ENCODE results near the gene TBC1D17. TPM values are rescaled to one million over a fixed set of nuclear protein-coding genes. Genes with fewer than 3 reads are reported as not detected.
A peak's percentile ranks its signal among the peaks of the same experiment; 100 is the strongest.

The TBC1D17 gene
- total RNA-seq, 4 donors from 2014 or later, result 25.1 to 41.9 (median 37.3) TPM

GRCh38 chr19:49913720-49914119 lies 36.2 kb downstream of the TBC1D17 start:
- H3K9me3 ChIP-seq, result no peaks in the 10 kb centered on the region
- ATAC-seq, result no peak
- peak overlapping the region in 1 of 4 donors; percentile 55 for H3K27ac ChIP-seq
- no peaks in the 10 kb centered on the region for H3K27me3 ChIP-seq
- no peak overlapping the region for H3K4me3 ChIP-seq
- peaks cover 0 to 34% (median 8%) of the 10 kb centered on the region in 3 donors for H3K4me1 ChIP-seq
- TF ChIP-seq POLR2AphosphoS5 (IDR thresholded peaks at IDR 0.05) (no peak), POLR2A (IDR thresholded peaks at IDR 0.05) (no peak), EP300 (IDR thresholded peaks at IDR 0.05) (no peak)
- peaks cover 0 to 76% of the 10 kb centered on the region in 2 donors for H3K36me3 ChIP-seq
- WGBS, 2 donors (ENCODE audit: low coverage in 1 of 2), result 100% methylated on average over 3 of the region's 10 CpGs; no CpG with 5 or more reads in 1 of the 2 donors

- Histone ChIP-seq H3K27ac (no peak overlapping the region), H3K9me3 (no peaks in the 10 kb centered on the region), H3K27me3 (no peaks in the 10 kb centered on the region), H3K4me1 (peaks cover 0 to 30% (median 8%) of the 10 kb centered on the region in 3 donors), H3K36me3 (peaks cover 0 to 67% of the 10 kb centered on the region in 2 donors), H3K4me3 (no peak overlapping the region)
- 98 to 100% methylated on average over 2 to 6 of the region's 6 CpGs for WGBS, 2 donors (ENCODE audit: low coverage in 1 of 2)
- TF ChIP-seq POLR2AphosphoS5 (IDR thresholded peaks at IDR 0.05) (no peak), EP300 (IDR thresholded peaks at IDR 0.05) (no peak), CTCF (IDR thresholded peaks at IDR 0.05) (no peak), POLR2A (IDR thresholded peaks at IDR 0.05) (no peak)
- no peak for ATAC-seq
Measured at GRCh38 chr19:49915271-49915670, 37.8 kb downstream of the TBC1D17 start.

GRCh38 chr19:49916839-49917733 lies 39.6 kb downstream of the TBC1D17 start:
- Histone ChIP-seq H3K4me1 (peaks cover 0 to 18% (median 4%) of the 10 kb centered on the region in 3 donors), H3K4me3 (no peak overlapping the region), H3K9me3 (no peaks in the 10 kb centered on the region), H3K27ac (no peak overlapping the region), H3K36me3 (peaks cover 0 to 85% of the 10 kb centered on the region in 2 donors), H3K27me3 (no peaks in the 10 kb centered on the region)
- WGBS, 2 donors (ENCODE audit: low coverage in 1 of 2), result 76 to 82% methylated on average over 8 to 16 of the region's 21 CpGs
- TF ChIP-seq POLR2A (IDR thresholded peaks at IDR 0.05), result no peak
- no peak for TF ChIP-seq CTCF (IDR thresholded peaks at IDR 0.05)
- no peak for TF ChIP-seq POLR2AphosphoS5 (IDR thresholded peaks at IDR 0.05)
- TF ChIP-seq EP300 (IDR thresholded peaks at IDR 0.05), result no peak
- ATAC-seq, result peak; percentile 11

- TF ChIP-seq POLR2AphosphoS5 (IDR thresholded peaks at IDR 0.05), result no peak
- no peak for TF ChIP-seq CTCF (IDR thresholded peaks at IDR 0.05)
- no peak for TF ChIP-seq POLR2A (IDR thresholded peaks at IDR 0.05)
- no peak for TF ChIP-seq EP300 (IDR thresholded peaks at IDR 0.05)
- Histone ChIP-seq H3K4me3 (no peak overlapping the region), H3K36me3 (peaks cover 0 to 86% of the 10 kb centered on the region in 2 donors), H3K27ac (no peak overlapping the region), H3K27me3 (no peaks in the 10 kb centered on the region), H3K9me3 (no peaks in the 10 kb centered on the region), H3K4me1 (peaks cover 0 to 16% (median 0%) of the 10 kb centered on the region in 3 donors)
- 93 to 100% methylated on average over 2 of the region's 8 CpGs for WGBS, 2 donors (ENCODE audit: low coverage in 1 of 2)
- no peak for ATAC-seq
Measured at GRCh38 chr19:49918089-49918488, 40.6 kb downstream of the TBC1D17 start.

GRCh38 chr19:49920624-49921363 lies 43.3 kb downstream of the TBC1D17 start:
- Histone ChIP-seq H3K36me3 (peaks cover 0 to 88% of the 10 kb centered on the region in 2 donors), H3K9me3 (no peaks in the 10 kb centered on the region), H3K4me3 (no peak overlapping the region), H3K27ac (no peak overlapping the region), H3K4me1 (peaks cover 0 to 38% (median 8%) of the 10 kb centered on the region in 3 donors), H3K27me3 (no peaks in the 10 kb centered on the region)
- WGBS, 2 donors (ENCODE audit: low coverage in 1 of 2), result 90% methylated on average over 4 to 19 of the region's 24 CpGs
- no peak for ATAC-seq
- TF ChIP-seq POLR2A (IDR thresholded peaks at IDR 0.05), result no peak
- no peak for TF ChIP-seq CTCF (IDR thresholded peaks at IDR 0.05)
- no peak for TF ChIP-seq POLR2AphosphoS5 (IDR thresholded peaks at IDR 0.05)
- TF ChIP-seq EP300 (IDR thresholded peaks at IDR 0.05), result no peak
